KG1 (cell line): ENCODE results near the gene UCK2.

Experiments
- DNase-seq: peaks from one replicate; lab custom pipeline; 2025; lab: John Stamatoyannopoulos, UW

UCK2 gene

DNA sequence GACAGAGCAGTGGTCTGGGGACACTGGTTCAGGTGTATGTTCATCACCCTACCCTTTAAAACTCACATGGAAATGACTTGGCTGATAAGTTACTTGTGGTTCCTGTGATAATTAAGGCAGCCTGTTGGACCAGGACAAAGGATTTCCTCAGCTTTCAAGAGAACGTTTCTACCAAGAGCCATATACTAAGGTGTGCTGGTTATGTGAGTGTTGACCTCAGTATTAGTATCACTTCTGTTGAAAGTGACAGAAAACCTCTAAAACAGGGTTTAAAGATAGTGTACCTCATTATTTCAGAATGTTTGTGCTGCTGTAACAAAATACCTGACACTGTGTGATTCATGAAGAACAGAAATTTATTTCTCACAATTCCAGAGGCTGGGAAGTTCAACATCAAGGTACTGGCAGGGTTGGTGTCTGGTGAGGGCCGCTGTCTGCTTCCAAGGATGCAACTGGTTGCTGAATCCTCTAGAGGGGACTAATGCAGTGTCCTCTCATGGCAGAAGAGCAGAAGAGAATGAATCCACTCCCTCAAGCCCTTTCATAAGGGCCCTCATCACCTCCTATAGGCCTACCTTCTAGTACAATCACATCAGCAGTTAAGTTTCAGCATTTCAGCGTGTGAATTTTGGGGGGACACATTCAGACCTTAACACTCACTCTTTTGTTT, 54.9 kb downstream of the UCK2 start:
- no peak for DNase-seq

DNA sequence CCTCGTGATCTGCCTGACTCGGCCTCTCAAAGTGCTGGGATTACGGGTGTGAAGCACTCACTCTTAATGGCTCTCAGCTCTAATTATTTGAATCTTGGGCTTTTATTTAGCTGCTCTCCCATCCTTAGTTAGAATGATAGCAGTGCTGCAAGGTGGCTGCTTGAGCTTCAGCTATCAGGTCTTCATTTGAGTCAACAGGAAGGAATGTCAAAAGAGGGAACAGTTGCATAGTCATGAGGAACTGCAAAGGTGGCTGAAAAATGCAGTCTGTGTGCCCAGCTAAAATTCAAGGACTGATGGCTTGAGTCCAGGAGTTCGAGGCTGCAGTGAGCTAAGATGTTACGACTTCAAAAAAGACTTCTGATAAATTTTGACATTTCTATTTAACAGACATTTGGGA, 55.6 kb downstream of the UCK2 start:
- DNase-seq = no peak

DNA sequence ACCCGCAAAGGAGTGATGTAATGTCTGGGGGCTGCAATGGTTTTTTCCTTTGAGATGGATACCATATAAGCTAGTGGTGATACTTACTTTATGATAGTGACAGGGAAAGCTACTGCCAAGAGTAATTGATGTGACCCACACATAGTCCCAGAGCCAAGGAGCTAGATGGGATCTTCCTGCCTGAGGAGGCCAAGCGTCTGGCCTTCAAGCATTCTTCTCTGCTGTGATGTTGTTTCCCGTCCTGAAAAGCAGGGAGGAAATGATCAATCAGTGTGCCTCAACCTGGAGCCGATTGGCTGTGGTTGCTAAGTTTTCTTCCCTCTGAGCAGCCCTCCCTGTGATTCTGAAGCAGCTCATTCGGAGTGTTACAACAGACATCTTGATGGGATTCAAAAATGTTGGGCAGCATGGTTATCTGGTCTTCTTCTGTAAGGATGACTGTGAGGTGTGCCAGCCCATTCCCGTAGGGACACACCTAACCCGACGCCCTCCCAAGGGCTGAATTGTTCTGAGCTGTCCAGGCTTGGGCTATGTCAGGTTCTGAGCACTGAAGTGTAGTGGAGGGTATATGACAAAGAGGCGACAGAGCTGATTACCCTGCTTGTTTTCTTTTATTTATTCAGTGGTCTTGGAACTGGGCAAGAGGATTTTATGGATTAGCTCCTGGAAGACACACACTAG, 56.7 kb downstream of the UCK2 start:
- no peak for DNase-seq

DNA sequence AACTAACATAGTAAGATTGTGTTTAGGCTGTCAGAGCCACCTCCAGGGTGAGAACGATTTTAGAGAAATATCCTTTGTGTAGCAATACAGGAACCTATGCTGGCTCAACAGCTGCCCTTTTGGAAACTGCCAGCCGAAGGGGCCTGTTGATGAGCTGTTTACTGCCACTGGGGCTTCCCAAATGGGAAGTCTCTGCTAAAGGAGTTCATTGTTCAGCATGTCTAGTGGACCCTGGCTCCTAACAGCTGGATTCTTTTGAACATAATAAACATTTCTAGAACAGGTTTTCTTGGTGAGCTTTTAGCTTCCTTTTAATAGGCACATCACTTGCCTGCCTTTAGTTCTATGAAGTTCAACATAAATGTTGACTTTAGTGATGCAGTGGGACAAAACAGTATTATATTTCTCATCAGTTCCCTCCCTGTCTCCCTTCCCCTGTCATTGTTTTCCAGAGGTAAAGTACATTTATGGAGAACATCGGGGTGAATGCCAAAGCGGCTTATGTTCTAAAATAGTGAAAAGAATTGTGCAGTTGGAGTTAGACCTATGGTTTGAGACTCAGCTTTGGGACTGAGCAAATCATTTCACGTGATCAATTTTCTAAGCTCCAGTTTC, 57.4 kb downstream of the UCK2 start:
- no peak for DNase-seq

DNA sequence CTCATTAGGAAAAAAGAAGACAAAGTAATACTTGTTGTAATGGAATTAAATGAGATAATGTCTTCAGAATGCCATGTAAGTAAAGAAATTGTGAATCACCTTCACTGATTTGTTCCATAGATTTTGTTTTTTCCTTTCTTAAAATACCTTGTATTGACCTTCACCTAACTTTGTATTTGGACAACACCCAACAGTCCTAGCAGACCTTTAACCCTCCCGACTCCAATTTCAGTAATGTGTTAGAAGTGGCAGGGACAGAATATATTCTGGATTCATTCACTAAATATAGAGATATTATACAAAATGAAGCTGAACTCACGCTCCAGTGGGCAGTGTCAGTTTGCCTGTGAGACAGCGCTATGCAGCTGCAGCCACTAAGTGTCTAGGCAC, 57.9 kb downstream of the UCK2 start:
- DNase-seq = no peak

DNA sequence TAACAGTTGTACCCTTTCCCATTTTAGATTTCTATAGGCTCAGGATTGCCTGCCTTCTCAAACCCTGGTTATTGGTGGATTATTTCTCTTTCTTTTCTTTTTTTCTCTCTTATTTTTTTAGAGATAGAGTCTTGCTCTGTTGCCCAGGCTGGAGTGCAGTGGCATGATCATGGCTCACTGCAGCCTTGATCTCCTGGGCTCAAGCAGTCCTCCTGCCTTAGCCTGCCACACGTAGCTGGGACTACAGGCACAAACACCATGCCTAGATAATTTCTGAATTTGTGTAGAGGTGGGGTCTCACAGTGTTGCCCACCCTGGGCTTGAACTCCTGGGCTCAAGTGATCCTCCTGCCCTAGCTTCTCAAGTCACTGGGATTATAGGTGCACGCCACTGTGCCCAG, 58.8 kb downstream of the UCK2 start:
- no peak for DNase-seq

DNA sequence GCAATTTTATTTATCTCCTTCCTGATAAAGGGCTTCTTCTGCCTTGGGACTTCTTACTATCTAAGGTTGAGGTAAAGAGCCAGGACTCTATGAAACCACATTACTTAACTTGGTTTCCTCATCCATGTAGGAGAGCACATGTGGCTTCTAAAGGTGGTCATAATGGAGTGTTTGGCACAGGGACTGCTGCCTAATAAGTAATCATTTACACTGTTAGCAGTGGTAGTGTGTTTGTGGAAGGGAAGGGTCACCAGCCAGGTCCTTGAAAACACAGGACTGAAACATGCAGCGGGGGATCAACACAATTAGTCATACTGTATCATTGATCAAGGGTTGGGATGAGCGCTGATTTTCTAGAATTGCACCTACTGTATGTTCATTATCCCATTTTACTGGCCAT, 59.6 kb downstream of the UCK2 start:
- DNase-seq = no peak

DNA sequence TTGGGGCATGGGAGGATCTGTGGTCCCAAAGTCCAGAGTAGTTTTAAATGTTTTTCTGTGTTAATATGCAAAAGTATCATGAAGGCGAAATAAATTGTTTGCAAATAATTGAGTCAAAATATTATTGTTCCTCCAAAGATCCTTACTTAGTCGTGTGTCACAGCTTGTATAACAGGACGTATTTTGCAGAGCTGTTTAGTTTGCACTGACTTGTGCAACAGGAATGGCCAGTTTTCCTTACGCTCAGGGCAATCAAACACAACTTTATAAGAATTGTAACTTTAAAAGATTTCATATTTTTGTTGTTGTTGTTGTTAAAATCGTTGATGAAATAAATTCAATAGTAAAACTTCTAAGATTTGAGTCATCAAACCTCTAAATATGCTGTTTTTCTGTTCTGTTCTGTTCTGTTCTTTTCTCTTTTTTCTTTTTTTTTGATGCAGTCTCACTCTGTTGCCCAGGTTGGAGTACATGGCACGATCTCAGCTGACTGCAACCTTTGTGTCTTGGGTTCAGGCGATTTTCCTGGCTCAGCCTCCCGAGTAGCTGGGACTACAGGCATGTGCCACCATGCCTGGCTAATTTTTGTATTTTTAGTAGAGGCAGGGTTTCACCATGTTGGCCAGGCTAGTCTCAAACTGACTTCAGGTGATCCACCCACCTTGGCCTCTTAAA, 60.6 kb downstream of the UCK2 start:
- DNase-seq = no peak

DNA sequence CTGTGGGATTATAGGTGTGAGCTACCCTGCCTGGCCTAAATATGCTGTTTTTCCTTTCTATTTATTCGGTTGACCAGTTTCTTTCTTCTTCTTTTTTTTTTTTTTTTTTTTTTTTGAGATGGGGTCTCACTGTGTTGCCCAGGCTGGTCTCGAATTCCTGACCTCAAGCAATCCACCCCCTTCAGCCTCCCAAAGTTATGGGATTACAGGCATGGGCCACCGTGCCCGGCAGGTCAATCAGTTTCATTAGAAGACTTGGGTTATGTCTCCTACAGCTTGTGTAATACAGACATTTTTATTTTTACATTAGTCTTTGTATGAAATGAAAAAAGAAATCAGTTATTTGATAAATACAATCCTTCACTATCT, 61.1 kb downstream of the UCK2 start:
- no peak for DNase-seq

DNA sequence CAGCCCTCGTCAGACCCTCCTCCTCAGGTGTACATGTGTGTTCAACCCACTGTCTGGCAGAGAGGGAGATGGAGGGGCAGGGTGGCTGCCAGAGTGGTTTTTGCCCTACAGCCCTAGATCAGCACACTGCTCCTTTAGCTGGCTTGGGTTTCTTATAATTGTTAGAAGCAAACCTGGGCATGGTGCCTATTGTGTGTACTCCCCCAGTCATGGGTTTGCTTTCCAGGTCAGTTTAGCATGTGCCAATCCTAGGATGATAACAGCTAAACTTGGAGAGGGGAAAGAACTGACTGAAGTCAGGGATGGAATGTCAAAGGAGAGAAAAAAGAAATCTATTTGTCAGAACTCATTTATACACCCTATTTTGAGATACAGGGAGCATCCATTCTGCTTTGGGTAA, 63.3 kb downstream of the UCK2 start:
- DNase-seq = no peak

DNA sequence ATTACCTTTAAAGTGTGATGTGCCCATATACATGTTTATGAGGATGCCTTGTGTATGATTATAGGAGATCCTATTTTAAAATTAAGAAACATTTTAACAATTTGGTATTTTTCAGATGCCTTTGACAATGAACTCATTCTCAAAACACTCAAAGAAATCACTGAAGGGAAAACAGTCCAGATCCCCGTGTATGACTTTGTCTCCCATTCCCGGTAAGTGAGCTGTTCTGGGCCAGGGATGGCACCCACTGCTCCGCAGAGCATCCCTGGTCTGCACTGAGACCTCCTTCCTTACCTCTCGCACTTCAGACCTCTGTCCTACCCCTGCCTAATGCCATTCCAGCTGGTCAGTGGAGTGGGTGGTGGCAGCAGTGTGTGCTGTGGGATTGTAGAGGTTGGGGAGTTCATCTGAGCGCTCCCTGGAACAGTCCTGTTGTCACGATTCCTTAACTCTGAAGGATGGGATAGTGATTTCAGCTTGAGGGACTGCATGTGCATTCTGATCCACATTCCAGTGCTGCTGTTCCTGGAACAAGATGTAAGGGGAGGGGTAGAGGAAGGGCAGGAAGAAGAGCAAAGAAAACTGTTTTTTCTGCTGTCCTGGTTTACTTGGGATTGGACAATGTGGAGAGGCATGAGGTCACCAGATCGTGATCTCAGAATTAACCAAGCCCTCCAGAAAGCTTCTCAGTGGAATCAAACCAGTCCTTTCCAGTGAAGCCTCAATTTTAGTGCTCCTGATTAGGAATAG, 63.9 kb downstream of the UCK2 start:
- DNase-seq = no peak

DNA sequence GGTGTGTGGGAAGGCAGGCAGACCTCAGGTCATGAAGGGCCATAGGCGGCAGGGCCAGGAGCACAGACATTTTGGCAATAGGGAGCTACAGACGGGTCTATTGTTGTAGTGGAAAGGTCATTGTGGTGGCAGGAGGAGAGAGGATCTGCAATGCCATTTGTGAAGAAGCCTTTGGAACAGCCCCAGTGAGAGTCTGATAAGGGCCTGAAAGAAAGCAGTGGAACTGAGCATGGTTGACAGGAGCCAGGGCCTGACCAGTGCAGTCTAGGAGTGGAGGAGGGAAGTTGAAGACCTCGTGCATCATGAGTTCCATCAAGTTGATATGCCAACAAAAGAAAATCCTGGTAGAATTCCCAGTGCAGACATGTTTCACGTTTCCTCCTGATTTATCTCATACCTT, 65.5 kb downstream of the UCK2 start:
- no peak for DNase-seq

DNA sequence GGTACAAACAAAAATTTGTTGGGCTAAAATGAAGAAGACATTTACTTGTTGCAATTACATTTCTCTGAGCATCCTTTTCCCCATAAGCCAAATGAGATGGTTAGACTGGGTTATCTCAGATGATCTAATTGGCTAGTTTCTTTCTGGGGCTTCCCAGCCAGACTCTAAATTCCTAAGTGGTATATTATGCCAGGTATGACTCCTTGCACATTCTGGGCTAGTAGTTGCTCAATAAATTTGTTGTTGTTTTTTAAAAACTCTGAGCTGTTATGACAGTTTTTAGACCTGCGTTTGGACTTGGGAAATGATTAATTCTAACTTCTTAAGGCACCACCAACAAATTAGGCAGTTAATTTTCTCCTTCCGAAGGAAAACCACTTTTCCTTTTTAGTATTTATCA, 66.1 kb downstream of the UCK2 start:
- DNase-seq = no peak

DNA sequence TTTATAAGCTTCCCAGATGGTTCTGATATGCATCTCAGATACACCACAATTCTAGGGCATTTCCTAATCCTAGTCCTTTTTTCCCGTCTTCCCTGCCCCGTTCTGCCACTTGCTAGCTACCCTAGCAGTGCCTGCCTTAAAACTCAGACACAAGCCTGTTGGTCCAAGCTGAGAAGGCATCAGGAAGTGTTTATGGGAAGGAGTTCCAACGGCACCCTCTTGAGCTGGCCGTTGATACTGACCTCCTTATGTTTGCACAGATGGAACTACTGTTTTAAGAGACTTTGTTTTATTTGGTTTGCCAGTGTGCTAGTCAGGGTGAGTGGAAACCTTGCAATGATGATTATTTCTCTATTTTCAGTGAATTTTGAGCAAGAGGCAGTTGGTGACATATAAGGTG, 67.2 kb downstream of the UCK2 start:
- no peak for DNase-seq

DNA sequence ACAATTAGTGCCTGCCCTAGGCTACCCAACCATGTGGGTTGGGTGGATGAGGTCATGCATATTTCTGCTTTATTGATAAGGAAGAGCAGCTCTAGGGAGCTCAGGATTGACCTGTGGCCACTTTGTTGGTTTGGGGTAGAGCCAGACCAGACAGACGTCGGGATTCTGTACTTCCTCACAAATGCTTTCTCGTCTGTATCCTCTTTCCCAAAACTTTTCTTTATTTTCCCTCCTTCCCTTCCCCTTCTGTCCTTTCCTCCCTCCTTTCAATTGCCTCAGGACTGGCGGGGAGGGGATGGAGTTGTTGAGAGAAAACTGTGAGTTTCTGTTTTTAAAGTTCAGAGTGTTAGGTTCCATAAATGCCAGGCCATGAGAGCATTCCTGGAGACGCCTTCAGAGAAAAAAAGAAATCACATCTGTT, 68.0 kb downstream of the UCK2 start:
- no peak for DNase-seq

DNA sequence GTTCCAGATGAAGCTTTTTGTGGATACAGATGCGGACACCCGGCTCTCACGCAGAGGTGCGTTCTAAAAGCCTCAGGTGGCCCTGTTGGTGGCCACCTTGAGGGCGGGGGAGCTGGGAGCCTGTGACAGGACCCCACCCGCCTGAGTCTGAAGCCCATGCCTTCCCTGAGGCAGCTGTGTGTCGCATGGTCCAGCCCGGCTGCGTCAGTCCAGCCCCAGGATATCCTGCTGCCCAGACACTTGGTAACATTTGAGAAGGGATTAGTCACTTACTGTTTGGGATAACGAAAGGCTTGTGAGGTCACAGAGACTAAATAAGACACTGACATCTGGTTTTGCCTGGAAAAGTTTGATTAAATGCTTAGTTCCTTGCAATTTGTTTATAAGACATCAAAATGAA, 68.9 kb downstream of the UCK2 start:
- no peak for DNase-seq

DNA sequence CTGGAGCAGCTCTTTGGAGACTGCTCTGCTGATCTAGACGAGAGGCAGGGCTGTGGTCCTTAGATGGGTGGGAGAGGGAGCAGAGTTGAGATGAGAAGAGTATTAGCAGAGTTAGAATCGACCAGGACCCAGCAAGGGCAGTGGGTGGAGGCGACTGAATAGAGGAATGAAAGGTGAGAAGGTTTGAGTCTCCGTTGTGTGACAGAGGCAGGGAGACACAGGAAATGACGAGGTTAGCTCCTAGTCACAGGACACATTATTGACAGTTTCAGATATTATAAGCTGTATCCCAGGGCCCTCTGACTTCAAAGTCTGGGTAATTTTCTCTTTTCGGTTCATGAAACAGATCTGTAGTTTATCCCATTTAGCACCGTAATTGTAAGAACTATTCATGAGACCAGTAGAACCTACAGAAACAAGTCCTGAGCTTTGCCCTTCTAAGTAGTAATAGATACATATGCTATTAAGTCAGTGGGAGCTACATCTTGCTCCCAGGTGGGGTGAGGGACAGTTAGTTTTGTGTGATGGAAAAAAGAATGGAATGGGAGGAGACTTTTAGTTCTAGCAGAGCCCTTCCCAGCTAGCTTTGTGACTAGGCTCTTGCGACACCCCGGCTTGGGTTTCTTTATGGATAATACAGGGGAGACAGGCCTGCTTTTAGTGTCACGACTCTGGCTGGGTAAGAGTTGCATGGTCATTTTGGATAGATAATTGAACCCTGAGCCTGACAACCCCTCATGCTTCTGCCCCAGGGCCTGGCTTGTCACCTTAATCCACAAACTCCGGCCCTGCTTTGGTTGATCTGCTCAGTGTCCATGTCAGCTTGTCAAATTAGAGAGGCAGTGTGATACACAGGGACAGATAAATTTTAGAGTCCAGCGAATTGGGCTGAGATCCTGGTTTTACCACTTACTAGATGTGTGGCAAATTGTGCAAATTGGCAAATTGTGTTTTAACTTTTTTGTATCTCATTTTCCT, 70.2 kb downstream of the UCK2 start:
- no peak for DNase-seq

DNA sequence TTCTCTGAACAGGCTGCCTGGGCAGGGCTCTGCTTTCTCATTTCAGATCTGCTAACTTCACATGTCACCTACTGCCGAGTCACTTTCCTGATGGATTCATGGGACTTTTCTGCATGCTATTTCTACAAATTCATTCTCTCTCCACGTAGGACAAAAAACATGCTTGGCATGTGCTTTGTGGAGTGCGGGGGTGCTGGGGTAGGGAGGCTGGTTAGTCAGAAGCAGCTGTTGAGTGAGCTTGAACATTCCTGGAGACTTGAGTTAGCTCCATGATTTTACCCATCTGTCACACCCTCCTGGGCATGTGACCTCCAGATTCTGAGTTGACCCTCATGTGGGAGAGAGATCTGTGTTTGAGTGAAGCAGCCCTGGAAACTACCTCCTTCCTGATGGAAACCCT, 71.4 kb downstream of the UCK2 start:
- no peak for DNase-seq

DNA sequence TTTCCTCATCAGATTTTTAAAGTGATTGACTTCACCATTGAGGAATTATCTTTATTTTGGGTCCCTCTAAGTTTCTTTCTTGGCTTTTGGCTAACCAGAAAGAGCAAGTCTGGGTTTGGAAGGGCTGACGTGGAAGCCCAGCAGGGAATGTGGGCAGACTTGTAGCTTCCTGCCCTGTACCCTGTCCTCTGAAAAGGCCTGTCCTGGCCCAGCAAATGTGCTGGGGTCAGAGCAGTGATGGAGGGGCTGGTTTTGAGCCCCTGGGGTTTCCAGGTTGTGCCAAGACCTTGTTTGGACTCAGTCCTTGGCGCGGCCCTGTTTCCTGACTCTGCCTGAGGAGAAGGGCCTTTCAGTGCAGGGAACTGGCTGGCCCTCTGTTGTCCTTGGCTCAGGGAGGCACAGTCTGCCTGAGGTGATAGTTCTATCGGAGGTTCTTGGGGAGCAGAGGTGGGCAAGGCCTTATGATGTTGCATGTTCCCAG, 72.1 kb downstream of the UCK2 start:
- no peak for DNase-seq

DNA sequence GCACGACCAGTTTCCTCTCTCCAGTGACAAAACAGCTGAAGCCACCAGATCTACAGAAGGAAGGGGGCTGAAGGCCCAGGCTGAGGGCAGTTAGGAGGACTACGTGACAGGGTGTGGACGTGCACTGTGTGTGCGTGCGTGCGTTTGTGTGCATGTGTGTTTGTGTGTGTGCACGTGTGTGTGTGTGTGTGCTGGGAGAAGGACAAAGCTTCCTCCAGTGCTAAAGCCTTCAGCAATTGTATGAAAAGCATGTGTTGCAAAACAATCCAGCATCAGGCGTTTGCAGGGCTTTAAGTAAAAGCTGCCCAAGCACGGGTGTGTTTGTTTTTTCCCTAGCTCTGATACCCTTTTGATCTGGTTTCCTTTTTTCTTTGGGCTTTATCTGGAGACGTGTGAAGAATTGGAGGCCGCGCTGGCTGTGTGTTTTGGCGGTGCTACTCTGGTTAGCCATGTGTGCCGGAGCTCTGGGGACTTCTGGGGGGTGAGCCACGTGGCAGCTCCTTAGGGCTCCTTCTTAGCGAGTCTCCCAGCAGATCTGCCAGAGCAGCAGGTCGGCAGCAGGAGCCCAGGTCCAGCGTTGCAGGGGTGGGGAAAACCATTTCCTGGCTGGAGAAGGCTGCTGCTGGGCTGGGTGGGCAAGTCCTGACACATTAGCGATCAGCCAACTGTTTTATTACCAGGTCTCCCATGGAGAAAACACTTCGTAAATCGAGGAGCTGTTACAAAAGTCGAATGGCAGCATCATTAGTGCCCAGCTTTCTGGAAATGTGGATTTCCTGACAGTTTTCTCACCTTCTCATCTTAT, 73.4 kb downstream of the UCK2 start:
- DNase-seq = no peak
